GM12872 (cell line): ENCODE measurements around the gene SLC25A30.

Experiments
- TF ChIP-seq, protein P1 (sequence below): IDR thresholded peaks from 3 replicates; pipeline ENCODE4 v1.5.1; 2011; ENCODE audit warnings: low read depth, mild to moderate bottlenecking, low read length, moderate library complexity; ENCODE audit not compliant: insufficient read depth

The SLC25A30 gene

DNA sequence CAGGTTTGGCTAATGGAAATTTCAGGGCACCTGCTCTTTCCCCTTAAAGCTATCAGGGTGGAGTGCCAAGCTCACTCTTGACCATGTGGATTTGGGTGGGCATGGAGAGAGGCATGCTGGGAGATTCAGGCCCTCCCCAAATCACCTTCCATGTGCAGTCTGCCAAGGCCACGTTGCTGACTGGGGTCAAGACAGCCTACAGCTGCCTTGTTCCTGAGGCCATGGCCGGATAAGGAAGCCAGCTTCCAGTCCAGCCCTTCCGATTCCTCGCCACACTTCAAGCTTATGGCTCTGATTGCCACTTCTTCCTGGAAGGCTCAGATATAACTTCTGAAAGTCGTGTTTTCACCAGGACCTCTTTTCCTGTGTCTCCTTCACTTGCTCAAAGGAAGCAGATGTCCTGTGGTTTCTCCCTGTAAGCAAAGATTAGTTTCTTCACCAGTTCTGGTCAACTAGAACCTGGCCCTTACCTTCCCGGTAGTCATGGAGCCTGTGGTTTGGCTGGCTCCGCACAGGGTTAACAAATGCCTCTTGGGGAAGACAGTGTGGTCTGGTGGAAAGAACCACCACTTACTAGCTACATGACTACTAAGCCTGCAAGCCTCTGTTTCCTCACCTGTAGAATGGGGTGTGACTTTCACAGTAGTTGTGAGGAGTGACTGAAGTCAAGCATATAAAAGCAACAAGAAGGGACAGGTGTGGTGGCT, 61.1 kb downstream of the SLC25A30 start:
- TF ChIP-seq, protein P1, sequence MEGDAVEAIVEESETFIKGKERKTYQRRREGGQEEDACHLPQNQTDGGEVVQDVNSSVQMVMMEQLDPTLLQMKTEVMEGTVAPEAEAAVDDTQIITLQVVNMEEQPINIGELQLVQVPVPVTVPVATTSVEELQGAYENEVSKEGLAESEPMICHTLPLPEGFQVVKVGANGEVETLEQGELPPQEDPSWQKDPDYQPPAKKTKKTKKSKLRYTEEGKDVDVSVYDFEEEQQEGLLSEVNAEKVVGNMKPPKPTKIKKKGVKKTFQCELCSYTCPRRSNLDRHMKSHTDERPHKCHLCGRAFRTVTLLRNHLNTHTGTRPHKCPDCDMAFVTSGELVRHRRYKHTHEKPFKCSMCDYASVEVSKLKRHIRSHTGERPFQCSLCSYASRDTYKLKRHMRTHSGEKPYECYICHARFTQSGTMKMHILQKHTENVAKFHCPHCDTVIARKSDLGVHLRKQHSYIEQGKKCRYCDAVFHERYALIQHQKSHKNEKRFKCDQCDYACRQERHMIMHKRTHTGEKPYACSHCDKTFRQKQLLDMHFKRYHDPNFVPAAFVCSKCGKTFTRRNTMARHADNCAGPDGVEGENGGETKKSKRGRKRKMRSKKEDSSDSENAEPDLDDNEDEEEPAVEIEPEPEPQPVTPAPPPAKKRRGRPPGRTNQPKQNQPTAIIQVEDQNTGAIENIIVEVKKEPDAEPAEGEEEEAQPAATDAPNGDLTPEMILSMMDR, result no peak

DNA sequence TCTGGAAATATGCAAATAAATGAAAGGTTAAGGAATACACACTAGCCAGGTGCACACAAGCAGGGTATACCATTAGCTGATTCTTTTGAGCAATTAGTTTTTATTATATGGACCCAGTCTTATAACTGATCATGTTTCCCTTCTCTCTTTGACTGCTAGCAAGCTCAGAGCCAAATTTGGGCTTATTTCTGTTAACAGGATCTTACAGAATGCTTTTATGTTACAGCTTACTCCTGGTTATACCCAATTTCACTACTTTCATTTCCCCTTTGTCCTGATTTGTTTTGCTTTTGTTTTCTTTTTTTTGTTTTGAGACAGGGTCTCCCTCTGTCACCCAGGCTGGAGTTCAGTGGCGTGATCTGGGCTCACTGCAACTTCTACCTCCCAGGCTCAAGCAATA, 64.3 kb downstream of the SLC25A30 start:
- TF ChIP-seq, protein P1, result no peak

DNA sequence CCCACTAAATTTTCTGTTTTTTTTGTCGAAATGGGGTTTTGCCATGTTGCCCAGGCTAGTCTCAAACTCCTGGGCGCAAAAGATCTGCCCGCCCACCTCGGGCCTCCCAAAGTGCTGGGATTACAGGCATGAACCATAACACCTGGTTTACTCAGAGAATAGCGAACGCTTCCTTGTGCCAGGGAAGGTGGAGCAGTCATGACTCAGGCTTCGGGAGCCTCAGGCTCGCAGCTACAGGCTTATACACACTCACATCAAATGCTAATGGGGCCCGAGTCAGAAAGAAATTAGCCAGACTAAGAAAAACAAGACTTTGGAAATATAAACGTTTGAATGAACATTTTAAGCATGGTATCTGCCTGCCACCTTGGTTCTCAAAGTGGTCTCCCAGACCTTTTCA, 66.1 kb downstream of the SLC25A30 start:
- TF ChIP-seq, protein P1, result no peak

DNA sequence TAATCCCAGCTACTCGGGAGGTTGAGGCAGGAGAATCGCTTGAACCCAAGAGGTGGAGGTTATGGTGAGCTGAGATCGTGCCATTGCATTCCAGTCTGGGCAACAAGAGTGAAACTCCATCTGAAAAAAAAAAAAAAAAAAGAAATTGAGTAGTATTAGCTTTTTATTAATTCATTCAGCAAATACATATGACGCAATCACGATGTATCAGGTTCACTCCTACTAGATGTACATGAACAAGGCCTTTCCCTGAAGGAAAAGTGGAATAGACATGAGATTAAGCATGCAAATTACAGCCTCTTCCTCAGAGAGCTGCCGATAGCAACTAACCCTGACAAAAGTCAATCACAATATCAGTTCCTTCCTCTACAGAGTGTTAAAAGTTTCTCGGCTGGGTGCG, 68.0 kb downstream of the SLC25A30 start:
- TF ChIP-seq, protein P1, result no peak

- TF ChIP-seq, protein P1, result no peak
These were observed 68.7 kb downstream of the SLC25A30 start for GRCh38 chr13:45349438-45349837.
